Measurements from ENCODE around the gene TMIGD3.

DNA sequence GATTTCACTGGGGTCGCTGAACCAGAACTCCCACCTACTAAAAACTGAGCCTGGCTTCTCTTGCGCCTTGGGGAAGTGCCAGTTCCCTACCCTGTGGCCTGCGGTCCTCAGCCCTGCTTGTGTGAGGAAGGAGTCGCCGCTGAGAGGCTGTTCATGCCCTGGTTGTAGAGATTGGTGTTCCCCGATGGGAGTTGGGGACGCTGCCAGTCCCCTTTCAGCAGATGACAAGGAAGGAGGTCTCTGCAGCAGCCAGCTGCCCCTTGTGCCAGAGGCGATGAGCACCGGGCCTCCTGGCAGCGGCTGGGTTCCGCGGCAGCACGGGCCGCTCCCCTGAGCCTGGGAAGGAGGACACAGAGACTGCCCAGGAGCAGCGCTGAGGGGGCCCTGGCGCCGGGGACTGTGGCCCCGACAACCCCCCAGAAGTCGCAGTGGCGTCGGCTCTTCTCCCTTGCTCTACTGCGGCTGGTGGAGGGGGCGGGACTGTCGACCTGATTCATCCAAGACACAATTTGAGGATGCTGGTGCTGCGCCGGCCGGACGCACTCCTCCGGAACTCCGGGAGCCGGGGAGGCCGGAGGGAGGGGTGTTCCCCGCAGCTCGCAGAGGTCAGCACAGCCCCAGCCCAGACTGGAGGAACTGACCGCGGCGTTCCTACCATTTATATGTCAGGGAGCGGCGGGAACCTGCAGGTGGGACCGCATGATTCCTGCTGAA is 12.0 kb upstream of the TMIGD3 start:
- TF ChIP-seq, protein P1, sequence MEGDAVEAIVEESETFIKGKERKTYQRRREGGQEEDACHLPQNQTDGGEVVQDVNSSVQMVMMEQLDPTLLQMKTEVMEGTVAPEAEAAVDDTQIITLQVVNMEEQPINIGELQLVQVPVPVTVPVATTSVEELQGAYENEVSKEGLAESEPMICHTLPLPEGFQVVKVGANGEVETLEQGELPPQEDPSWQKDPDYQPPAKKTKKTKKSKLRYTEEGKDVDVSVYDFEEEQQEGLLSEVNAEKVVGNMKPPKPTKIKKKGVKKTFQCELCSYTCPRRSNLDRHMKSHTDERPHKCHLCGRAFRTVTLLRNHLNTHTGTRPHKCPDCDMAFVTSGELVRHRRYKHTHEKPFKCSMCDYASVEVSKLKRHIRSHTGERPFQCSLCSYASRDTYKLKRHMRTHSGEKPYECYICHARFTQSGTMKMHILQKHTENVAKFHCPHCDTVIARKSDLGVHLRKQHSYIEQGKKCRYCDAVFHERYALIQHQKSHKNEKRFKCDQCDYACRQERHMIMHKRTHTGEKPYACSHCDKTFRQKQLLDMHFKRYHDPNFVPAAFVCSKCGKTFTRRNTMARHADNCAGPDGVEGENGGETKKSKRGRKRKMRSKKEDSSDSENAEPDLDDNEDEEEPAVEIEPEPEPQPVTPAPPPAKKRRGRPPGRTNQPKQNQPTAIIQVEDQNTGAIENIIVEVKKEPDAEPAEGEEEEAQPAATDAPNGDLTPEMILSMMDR (IDR thresholded peaks at IDR 0.05) = no peak
- no peak for TF ChIP-seq POLR2A (IDR thresholded peaks at IDR 0.05)

All from right lobe of liver (tissue), 4 donors.